GM23338 (cell line): ENCODE results near the gene LRRC75B.

Experiments used
- CREB1 ChIP-seq: fragments of 250-450 bp; sonication (Bioruptor Pico); IDR thresholded peaks from 2 replicates; pipeline ENCODE4 v1.5.0; 2020; ENCODE audit warnings: low read depth, mild to moderate bottlenecking, moderate library complexity
- EZH2 ChIP-seq: fragments of 200-600 bp; sonication (generic); IDR thresholded peaks from one replicate; pipeline ENCODE4 v1.8.0; 2017; ENCODE audit warnings: antibody characterized with exemption, mild to moderate bottlenecking, low read depth; ENCODE audit not compliant: unreplicated experiment
- EZH2phosphoT487 ChIP-seq: fragments of 200-600 bp; sonication (generic); IDR thresholded peaks from one replicate; pipeline ENCODE4 v1.8.1; 2018; ENCODE audit warnings: antibody characterized with exemption; ENCODE audit not compliant: unreplicated experiment
- JUNB ChIP-seq: IDR thresholded peaks from one replicate; pipeline ENCODE4 v1.6.1; 2016; ENCODE audit warnings: antibody characterized with exemption; ENCODE audit not compliant: unreplicated experiment
- POLR2AphosphoS5 ChIP-seq: IDR thresholded peaks from 2 replicates; pipeline ENCODE4 v1.6.1; 2016; ENCODE audit warnings: antibody characterized with exemption, low read depth
- REST ChIP-seq: IDR thresholded peaks from one replicate; pipeline ENCODE4 v1.6.1; 2018; ENCODE audit warnings: antibody characterized with exemption; ENCODE audit not compliant: unreplicated experiment
- TF ChIP-seq, protein P1 (sequence below), 2 experiments: fragments of 200-600 bp in 1 of 2; sonication (generic) in 1 of 2; conservative IDR thresholded peaks; 2 replicates each; pipeline versions ENCODE4 v1.5.1 to v1.6.1; 2016 to 2017; ENCODE audit warnings: antibody characterized with exemption in 2 of 2, low read depth in 2 of 2, mild to moderate bottlenecking in 2 of 2, moderate library complexity in 1 of 2

- TF ChIP-seq, protein P1, sequence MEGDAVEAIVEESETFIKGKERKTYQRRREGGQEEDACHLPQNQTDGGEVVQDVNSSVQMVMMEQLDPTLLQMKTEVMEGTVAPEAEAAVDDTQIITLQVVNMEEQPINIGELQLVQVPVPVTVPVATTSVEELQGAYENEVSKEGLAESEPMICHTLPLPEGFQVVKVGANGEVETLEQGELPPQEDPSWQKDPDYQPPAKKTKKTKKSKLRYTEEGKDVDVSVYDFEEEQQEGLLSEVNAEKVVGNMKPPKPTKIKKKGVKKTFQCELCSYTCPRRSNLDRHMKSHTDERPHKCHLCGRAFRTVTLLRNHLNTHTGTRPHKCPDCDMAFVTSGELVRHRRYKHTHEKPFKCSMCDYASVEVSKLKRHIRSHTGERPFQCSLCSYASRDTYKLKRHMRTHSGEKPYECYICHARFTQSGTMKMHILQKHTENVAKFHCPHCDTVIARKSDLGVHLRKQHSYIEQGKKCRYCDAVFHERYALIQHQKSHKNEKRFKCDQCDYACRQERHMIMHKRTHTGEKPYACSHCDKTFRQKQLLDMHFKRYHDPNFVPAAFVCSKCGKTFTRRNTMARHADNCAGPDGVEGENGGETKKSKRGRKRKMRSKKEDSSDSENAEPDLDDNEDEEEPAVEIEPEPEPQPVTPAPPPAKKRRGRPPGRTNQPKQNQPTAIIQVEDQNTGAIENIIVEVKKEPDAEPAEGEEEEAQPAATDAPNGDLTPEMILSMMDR (conservative IDR thresholded peaks at IDR 0.05; ENCODE audit: low read depth in 2 of 2) = no peak
- no peak for TF ChIP-seq EZH2phosphoT487
- TF ChIP-seq EZH2 = no peak
- TF ChIP-seq POLR2AphosphoS5 = no peak
- no peak for TF ChIP-seq JUNB
- TF ChIP-seq REST = no peak
- TF ChIP-seq CREB1 (CRISPR knock-in tag) = no peak
These were observed 56.8 kb downstream of the LRRC75B start for GRCh38 chr22:24536089-24536488.
